Neuron (in vitro differentiated cells): ENCODE data around the gene FASTKD3.

Experiments
- H2AFZ ChIP-seq: one replicate; pipeline ENCODE4 v1.6.1; 2013; ENCODE audit warnings: low read depth, mild to moderate bottlenecking, inconsistent platforms, low read length, moderate library complexity
- H3K27me3 ChIP-seq: one replicate; pipeline ENCODE4 v1.6.1; 2013; ENCODE audit warnings: low read length; ENCODE audit not compliant: insufficient read depth
- H3K36me3 ChIP-seq: one replicate; pipeline ENCODE4 v1.6.1; 2013; ENCODE audit warnings: low read length; ENCODE audit not compliant: insufficient read depth
- H3K4me1 ChIP-seq: one replicate; pipeline ENCODE4 v1.6.1; 2013; ENCODE audit warnings: low read length; ENCODE audit not compliant: insufficient read depth
- H3K4me3 ChIP-seq: 2 replicates; pipeline ENCODE4 v1.5.1; 2013; ENCODE audit warnings: mild to moderate bottlenecking, low read length, moderate library complexity
- H3K9me3 ChIP-seq: one replicate; pipeline ENCODE4 v1.6.1; 2013; ENCODE audit warnings: low read length

Gene FASTKD3

DNA sequence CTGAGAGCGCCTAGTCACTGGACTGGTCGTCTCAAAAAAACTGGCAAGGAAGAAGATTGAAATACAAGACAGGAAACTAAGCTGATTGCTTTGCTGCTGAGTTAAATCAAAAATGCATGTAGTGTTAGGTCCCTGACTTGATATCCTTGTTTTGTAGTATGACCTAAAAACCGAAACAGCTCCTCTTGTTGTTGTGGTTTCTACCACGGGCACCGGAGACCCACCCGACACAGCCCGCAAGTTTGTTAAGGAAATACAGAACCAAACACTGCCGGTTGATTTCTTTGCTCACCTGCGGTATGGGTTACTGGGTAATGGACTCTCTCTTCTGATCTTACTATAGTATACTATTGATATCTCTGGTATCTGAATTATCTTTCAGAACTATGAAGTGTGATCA, 4.4 kb upstream of the FASTKD3 start:
- H3K4me1 ChIP-seq, result peaks cover 16% of the 10 kb centered on the region
- no peak overlapping the region for H2AFZ ChIP-seq
- peaks cover 52% of the 10 kb centered on the region for H3K36me3 ChIP-seq
- H3K9me3 ChIP-seq, result no peaks in the 10 kb centered on the region
- no peaks in the 10 kb centered on the region for H3K27me3 ChIP-seq
- no peak overlapping the region for H3K4me3 ChIP-seq

DNA sequence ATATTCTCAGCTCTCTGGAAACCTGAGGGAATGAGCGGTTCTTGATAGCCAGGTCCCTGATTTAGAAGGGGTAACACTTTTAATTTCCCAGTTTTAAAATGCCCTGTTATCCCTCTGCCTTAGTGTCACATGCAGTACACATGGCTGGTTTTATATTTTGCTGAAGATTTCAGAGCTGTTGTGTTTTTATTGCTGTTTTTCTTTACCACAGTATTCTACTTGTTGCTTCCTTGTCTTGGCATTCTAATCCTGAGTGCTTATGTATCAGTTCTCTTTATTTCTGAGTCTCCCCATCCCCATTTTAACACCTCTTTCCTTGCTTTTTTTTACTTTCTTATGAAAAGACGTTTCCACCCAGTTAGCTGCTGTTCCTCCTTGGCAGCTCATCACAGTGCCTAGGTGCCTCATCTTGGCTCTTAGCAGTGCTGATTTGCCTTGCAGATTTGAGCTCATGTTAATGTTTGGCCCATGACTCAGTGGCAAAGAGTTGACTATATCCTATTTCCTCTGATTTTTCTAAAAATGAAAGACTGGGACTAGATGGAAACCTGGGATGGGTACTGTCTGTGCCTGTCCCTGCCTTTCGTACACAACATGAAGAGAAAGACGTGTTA, 3.8 kb upstream of the FASTKD3 start:
- no peak overlapping the region for H3K4me3 ChIP-seq

DNA sequence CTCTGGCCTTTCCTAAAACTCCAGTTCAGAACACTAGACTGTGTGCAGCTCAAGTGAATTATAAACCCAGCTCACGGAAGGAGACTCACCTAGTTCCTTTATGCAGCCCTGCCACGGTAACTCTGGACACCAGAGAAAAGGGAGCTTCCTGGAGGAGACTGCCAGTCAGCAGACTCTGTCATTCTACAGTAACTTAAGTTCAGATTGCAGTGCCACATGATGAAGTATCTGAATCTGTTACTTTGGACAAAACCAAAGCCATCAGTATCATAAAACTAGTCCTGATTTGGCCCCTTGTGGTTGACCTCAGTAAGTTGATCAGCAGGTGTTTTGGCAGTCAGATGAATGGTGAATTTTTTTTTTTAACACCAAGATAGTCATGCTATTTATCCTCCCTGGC, 2.8 kb upstream of the FASTKD3 start:
- Histone ChIP-seq H2AFZ (no peak overlapping the region), H3K27me3 (no peaks in the 10 kb centered on the region), H3K4me1 (peaks cover 27% of the 10 kb centered on the region), H3K9me3 (no peaks in the 10 kb centered on the region), H3K36me3 (peaks cover 39% of the 10 kb centered on the region), H3K4me3 (no peak overlapping the region)

More for the DNA sequence above, 3.8 kb upstream of the FASTKD3 start:
- Histone ChIP-seq H3K4me1 (peaks cover 22% of the 10 kb centered on the region), H3K36me3 (peaks cover 46% of the 10 kb centered on the region), H3K27me3 (no peaks in the 10 kb centered on the region), H3K9me3 (no peaks in the 10 kb centered on the region), H2AFZ (no peak overlapping the region)

DNA sequence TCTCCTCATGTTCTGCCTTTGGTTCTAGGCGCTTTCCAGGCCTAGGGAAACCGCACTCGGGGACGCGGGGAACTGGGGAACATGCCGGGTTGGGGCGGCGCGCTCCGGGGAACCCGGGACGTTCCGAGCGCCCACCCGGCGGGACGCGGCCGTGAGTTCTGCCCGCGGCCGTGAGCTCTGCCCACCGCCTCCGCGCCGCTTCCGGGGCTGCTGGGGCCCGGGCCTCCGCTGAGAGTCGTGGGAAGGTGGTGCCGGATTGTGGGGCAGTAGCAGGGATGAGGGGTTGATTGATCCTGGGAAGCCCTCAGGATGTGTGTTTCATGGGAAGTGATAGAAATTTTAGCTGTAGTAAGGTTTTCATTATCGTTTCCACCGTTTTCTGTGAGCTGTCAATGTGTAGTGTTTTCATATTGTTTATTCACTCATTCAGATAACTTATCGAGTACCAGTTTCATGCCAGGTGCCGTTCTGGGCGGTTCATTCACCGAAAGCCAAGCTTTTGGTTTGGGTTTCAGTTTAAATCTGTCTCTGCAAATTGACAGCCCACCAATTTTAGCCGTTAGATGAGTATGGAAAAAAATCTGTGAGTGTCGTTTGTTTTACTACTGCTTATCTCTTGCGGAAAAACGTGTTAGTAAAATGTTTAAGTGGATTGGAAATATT, 774 bp upstream of the FASTKD3 start:
- Histone ChIP-seq H3K4me3 (peak overlapping the region; percentile 94), H2AFZ (peak overlapping the region; percentile 94), H3K36me3 (peaks cover 31% of the 10 kb centered on the region), H3K4me1 (peaks cover 27% of the 10 kb centered on the region), H3K9me3 (no peaks in the 10 kb centered on the region), H3K27me3 (no peaks in the 10 kb centered on the region)

DNA sequence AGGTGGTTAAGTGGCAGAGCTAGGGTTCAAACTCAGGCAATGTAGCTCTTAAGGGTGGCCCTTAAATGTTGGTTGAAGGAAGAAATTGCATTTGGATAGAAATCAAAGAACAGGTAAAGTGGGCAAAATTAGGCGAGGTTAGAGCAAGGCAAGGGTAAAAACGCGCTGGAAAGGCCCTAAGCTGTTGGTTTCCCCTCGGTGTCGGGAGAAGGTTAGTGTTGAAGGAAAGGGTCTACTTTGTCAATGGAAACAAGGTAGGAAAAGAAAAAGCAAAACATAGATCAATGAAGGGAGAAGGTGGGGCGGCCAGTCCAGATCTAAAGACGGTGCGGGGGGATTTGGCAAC, 431 bp downstream of the FASTKD3 start:
- H3K27me3 ChIP-seq, result no peaks in the 10 kb centered on the region

DNA sequence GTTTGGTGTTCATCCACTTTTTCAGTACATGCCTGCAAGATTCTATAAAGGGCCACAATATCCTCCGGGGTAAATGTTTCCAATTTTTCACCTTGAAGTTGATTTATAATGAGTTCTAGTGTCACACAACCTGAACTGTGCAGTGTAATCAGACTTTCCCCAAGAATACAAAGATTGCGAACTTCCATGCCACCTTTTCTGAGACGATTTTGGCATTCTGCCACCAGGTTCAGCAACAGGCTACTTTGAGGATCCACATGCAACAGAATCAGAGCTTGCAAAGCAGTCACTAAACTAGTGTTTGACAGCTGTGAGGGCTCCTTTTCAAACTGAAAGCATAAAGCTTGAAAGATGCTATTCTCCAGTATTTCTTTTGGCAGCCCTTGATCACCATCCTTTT, 1.6 kb downstream of the FASTKD3 start:
- Histone ChIP-seq H2AFZ (no peak overlapping the region), H3K4me3 (peak overlapping the region; percentile 94), H3K36me3 (peaks cover 25% of the 10 kb centered on the region), H3K4me1 (peaks cover 27% of the 10 kb centered on the region), H3K27me3 (no peaks in the 10 kb centered on the region), H3K9me3 (no peaks in the 10 kb centered on the region)

More for the DNA sequence above, 431 bp downstream of the FASTKD3 start:
- Histone ChIP-seq H3K4me1 (peaks cover 27% of the 10 kb centered on the region), H2AFZ (peak overlapping the region; percentile 94), H3K4me3 (peak overlapping the region; percentile 94), H3K36me3 (peaks cover 30% of the 10 kb centered on the region), H3K9me3 (no peaks in the 10 kb centered on the region)

DNA sequence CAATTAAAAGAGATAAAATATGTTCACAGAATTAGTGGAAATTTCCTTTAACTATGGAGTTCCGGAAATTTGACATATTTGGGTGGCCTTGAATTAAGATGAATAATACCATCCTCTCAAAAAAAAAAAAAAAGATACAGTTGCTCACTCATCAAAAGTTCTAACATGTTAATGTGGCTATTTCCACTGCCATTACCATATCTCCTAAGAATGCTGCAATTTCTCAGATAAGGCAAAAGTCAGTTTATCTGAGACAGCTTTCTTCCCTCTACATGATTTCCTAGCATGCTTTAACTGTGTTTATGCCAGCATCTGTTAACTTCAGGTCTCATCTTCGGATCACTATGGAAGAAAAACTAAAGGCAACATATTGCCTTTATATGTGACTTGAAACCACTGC, 2.6 kb downstream of the FASTKD3 start:
- peaks cover 27% of the 10 kb centered on the region for H3K4me1 ChIP-seq
- H3K36me3 ChIP-seq, result peaks cover 29% of the 10 kb centered on the region
- no peaks in the 10 kb centered on the region for H3K27me3 ChIP-seq
- no peaks in the 10 kb centered on the region for H3K9me3 ChIP-seq
- H2AFZ ChIP-seq, result no peak overlapping the region
- H3K4me3 ChIP-seq, result no peak overlapping the region

DNA sequence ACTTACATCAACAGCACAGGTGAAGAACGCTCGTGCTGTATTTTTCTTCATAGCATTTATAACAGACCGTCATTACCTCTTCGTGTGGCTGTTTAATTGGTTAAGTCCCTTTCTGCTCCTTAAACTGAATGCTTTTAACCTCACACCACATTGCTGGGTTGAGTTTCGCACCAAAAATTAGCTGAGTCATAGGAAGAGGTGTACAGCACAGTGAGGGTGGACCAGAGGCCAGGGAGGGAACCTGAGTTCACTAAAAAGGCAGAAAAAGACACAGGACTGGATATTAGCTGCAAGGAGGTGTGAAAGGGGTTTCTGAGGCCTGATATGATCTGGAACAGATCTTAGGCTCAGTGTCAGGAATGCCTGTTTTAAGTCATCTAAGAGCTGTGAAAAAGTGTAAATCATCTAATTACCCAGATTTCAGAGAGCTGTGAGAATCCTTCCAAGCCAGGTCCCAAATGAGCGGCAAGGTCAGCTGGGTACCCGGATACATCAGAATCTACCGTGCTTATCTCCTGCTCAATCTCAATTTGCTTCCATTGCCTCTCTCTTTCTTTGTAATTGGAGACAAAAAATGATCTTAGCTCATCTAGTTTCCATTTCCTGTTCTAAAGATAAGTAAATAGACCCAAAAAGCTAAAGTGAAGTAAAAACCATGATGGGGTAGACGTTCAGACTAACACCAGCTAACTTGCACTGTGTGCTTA, 10.8 kb downstream of the FASTKD3 start:
- Histone ChIP-seq H3K36me3 (peaks cover 33% of the 10 kb centered on the region), H3K4me3 (no peak overlapping the region), H3K9me3 (no peaks in the 10 kb centered on the region), H3K27me3 (no peaks in the 10 kb centered on the region), H3K4me1 (no peaks in the 10 kb centered on the region), H2AFZ (no peak overlapping the region)

DNA sequence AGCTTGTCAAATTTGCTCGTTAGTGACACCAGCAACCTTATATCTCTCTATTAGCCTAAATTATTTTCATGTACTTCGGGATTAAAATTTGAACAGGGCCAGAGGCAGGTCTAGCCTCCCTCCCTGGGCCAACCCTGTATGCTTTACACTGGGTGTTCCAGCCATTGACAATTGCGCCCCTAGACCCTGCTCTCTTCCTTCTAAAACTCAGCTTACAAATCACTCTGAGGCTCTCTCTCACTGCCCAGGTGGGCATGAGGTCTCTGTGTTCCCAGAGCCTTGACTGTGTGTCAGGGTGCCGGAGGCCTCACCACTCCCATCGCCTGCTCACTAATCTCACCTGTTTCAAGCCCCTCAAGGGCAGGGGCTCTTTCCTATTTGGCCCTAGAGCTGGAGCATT, 11.5 kb downstream of the FASTKD3 start:
- H3K9me3 ChIP-seq, result no peaks in the 10 kb centered on the region
- H2AFZ ChIP-seq, result no peak overlapping the region
- H3K4me1 ChIP-seq, result no peaks in the 10 kb centered on the region
- H3K36me3 ChIP-seq, result peaks cover 28% of the 10 kb centered on the region
- H3K27me3 ChIP-seq, result no peaks in the 10 kb centered on the region
- no peak overlapping the region for H3K4me3 ChIP-seq

DNA sequence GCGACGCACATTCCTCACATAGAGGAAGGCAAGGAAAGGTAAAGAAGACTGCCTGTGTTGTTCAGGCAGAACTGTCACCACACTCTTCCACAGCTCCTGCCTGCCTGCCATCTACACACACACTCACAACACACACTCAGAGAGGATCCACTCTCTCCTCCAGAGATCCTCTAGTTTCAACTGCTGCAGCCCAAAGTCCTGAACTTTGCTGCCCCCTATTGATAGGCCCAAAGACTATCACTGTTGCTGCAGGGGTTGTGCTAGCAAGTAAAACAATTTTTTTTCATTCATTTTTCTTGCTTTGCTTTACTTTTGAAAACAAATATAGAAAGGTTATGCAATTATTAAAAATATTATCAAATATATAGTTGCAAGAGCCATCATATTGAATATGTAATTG, 12.0 kb downstream of the FASTKD3 start:
- Histone ChIP-seq H3K9me3 (no peaks in the 10 kb centered on the region), H3K4me3 (no peak overlapping the region), H3K4me1 (no peaks in the 10 kb centered on the region), H2AFZ (no peak overlapping the region), H3K27me3 (no peaks in the 10 kb centered on the region), H3K36me3 (peaks cover 23% of the 10 kb centered on the region)

DNA sequence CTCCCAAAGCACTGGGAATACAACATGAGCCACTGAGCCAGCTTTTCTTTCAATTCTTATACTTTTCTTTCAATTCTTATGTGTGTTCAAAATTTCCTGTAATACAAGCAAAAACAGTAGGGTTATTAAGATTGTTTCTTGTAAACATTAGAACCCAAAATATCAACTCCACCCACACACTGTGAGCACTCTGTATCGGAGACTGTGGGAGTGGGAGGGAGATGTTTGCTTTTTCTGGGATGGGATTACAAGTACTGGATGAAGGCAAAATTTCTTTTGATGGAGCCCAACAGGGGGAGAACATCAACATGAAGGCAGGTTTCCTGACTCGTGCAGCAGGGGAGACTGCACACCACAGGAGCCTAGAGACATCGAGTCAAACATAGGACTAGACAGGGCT, 13.2 kb downstream of the FASTKD3 start:
- Histone ChIP-seq H3K9me3 (no peaks in the 10 kb centered on the region), H2AFZ (no peak overlapping the region), H3K4me1 (no peaks in the 10 kb centered on the region), H3K36me3 (peaks cover 15% of the 10 kb centered on the region), H3K4me3 (no peak overlapping the region), H3K27me3 (no peaks in the 10 kb centered on the region)

DNA sequence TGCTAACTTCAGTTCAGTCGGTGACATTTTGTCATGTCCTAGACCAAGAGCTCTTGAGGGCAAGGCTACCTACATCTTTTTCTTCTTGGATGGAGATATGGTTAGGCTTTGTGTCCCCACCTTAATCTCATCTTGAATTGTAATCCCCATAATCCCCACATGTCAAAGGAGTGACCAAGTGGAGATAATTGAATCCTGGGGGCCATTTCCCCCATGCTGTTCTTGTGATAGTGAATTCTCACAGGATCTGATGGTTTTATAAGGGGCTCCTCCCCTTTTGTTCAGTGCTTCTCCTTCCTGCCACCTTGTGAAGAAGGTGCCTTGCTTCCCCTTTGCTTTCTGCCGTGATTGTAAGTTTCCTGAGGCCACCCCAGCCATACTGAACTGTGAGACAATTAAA, 15.8 kb downstream of the FASTKD3 start:
- peaks cover 7% of the 10 kb centered on the region for H3K4me1 ChIP-seq
- H3K9me3 ChIP-seq, result no peaks in the 10 kb centered on the region
- no peak overlapping the region for H2AFZ ChIP-seq

DNA sequence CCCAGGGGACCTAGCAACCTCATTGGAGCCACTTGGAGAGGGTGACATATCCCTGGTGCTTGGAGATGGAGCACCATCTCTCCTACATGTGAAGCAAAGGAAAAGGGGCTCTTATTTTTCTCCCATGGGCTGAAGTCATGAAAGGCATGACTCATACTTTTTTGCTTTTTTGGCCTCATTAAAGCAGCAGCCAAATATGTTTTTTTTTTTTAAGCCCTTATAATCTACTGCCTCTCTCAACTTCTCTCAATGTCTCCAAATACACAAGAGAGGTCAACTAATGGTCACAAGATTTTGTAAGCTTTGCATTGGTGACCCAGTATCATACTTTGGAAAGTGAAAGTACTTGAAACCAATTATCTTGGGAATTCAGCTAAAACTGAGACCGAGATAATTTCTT, 16.3 kb downstream of the FASTKD3 start:
- Histone ChIP-seq H3K4me3 (no peak overlapping the region), H3K9me3 (no peaks in the 10 kb centered on the region), H3K4me1 (peaks cover 7% of the 10 kb centered on the region), H3K27me3 (no peaks in the 10 kb centered on the region), H3K36me3 (no peaks in the 10 kb centered on the region), H2AFZ (no peak overlapping the region)

More for the DNA sequence above, 15.8 kb downstream of the FASTKD3 start:
- Histone ChIP-seq H3K36me3 (no peaks in the 10 kb centered on the region), H3K27me3 (no peaks in the 10 kb centered on the region), H3K4me3 (no peak overlapping the region)
